Esophagus muscularis mucosa (tissue), 4 donors: ENCODE results near the gene TENT4B. TPM values are rescaled to one million over a fixed set of nuclear protein-coding genes. Genes with fewer than 3 reads are reported as not detected.
"Not testable (repeated sequence)": the region's sequence is repeated elsewhere in the genome, so short reads cannot be mapped to it uniquely, and the experiment has no call there.

ENCODE experiments used
- DNase-seq: peaks from one replicate; pipeline ENCODE4 v3.0.0-alpha.2; 2017; ENCODE audit errors: extremely low spot score
- H3K27ac ChIP-seq, 4 donors: fragments of 200-600 bp; sonication (generic); replicated peaks in 1 of 4; 1 replicate in 3 of 4; 2 replicates in 1 of 4; pipeline ENCODE4 v1.5.1; 2016 to 2019; ENCODE audit warnings: mild to moderate bottlenecking in 1 of 4
- H3K27me3 ChIP-seq, 4 donors: fragments of 200-600 bp; sonication (generic); one replicate each; pipeline versions ENCODE4 v1.5.1 to v1.6.0; 2016 to 2019
- H3K36me3 ChIP-seq, 4 donors: fragments of 200-600 bp; sonication (generic); one replicate each; pipeline ENCODE4 v1.5.1; 2016 to 2019
- H3K4me1 ChIP-seq, 4 donors: fragments of 200-600 bp; sonication (generic); one replicate each; pipeline ENCODE4 v1.5.1; 2016 to 2019
- H3K4me3 ChIP-seq, 4 donors: fragments of 200-600 bp; sonication (generic); 1 replicate in 2 of 4; 2 replicates in 2 of 4; pipeline ENCODE4 v1.5.1; 2016 to 2019; ENCODE audit warnings: mild to moderate bottlenecking in 4 of 4, moderate library complexity in 1 of 4
- H3K9me3 ChIP-seq, 4 donors: fragments of 200-600 bp; sonication (generic); 1 replicate in 3 of 4; 2 replicates in 1 of 4; pipeline ENCODE4 v1.5.1; 2016 to 2019
- CTCF ChIP-seq, 3 experiments: fragments of 200-600 bp in 2 of 3; fragments of 450-650 bp in 1 of 3; sonication (generic) in 2 of 3; IDR thresholded peaks; one replicate each; pipeline ENCODE4 v1.5.1; 2017 to 2019; ENCODE audit warnings: antibody characterized with exemption in 3 of 3, mild to moderate bottlenecking in 2 of 3, moderate library complexity in 1 of 3
- EP300 ChIP-seq: sonication (generic); formaldehyde crosslinking; IDR thresholded peaks from one replicate; pipeline ENCODE4 v1.6.1; 2017; ENCODE audit warnings: antibody characterized with exemption
- POLR2A ChIP-seq: fragments of 450-650 bp; IDR thresholded peaks from one replicate; pipeline ENCODE4 v1.6.1; 2017; ENCODE audit warnings: antibody characterized with exemption, moderate library complexity, mild to moderate bottlenecking, low read depth
- POLR2AphosphoS5 ChIP-seq, 2 donors: sonication (generic); formaldehyde crosslinking; IDR thresholded peaks; one replicate each; pipeline ENCODE4 v1.6.1; 2017; ENCODE audit warnings: antibody characterized with exemption in 2 of 2
- WGBS: methylation state at CpG from one replicate; pipeline ENCODE4 v1.1.5; 2018; 5-methylcytosine and 5-hydroxymethylcytosine counted together
- intact Hi-C: fragments of 100-400 bp; cut with DNase I; formaldehyde crosslinking; loops from one replicate; pipeline ENCODE4 v1.15.1; 2023
- total RNA-seq, 4 donors: library from RNA; depleted of rRNA; stranded (reverse); fragments of >200 nt; gene quantifications; one replicate each; pipeline versions ENCODE4 v1.1.0 to v1.2.1, GENCODE V29; 2016

Gene TENT4B
- total RNA-seq, 4 donors from 2014 or later: 9.9 to 18.3 (median 16.7) TPM

GRCh38 chr16:50169555-50170096 lies 16.5 kb downstream of the TENT4B start:
- no peak for DNase-seq
- H3K27ac ChIP-seq: no peak overlapping the region
- H3K4me1 ChIP-seq: peaks cover 34 to 81% (median 66%) of the 10 kb centered on the region in 4 donors
- WGBS: 79% methylated on average over 2 of the region's 2 CpGs
- TF ChIP-seq POLR2A (no peak), POLR2AphosphoS5 (IDR thresholded peaks at IDR 0.05) (no peak), CTCF (IDR thresholded peaks at IDR 0.05) (no peak), EP300 (no peak)
- H3K36me3 ChIP-seq: no peaks in the 10 kb centered on the region
- H3K27me3 ChIP-seq: no peaks in the 10 kb centered on the region
- H3K9me3 ChIP-seq: no peaks in the 10 kb centered on the region
- intact Hi-C loops: no loop called here
- H3K4me3 ChIP-seq: no peak overlapping the region

- H3K4me1 ChIP-seq: peaks cover 24 to 63% (median 50%) of the 10 kb centered on the region in 4 donors
- intact Hi-C loops, DNase-seq, H3K4me3 ChIP-seq, H3K9me3 ChIP-seq, H3K36me3 ChIP-seq, H3K27ac ChIP-seq, H3K27me3 ChIP-seq: not testable (repeated sequence)
- WGBS: 92% methylated on average over 4 of the region's 4 CpGs
Measured at GRCh38 chr16:50171773-50172172, 18.7 kb downstream of the TENT4B start.

- Histone ChIP-seq H3K4me1 (peaks cover 19 to 57% (median 45%) of the 10 kb centered on the region in 4 donors), H3K27ac (no peak overlapping the region)
- intact Hi-C loops: no loop called here
Measured at GRCh38 chr16:50172195-50172922, 19.3 kb downstream of the TENT4B start.

GRCh38 chr16:50173316-50173715 lies 20.2 kb downstream of the TENT4B start:
- TF ChIP-seq CTCF (IDR thresholded peaks at IDR 0.05) (no peak), EP300 (no peak), POLR2A (no peak)
- H3K9me3 ChIP-seq: peaks cover 0 to 5% (median 0%) of the 10 kb centered on the region in 4 donors
- peaks cover 11 to 50% (median 35%) of the 10 kb centered on the region in 4 donors for H3K4me1 ChIP-seq
- intact Hi-C loops: no loop called here
- H3K4me3 ChIP-seq: no peak overlapping the region
- no peaks in the 10 kb centered on the region for H3K27me3 ChIP-seq
- WGBS: 70% methylated on average over 5 of the region's 5 CpGs
- H3K27ac ChIP-seq: no peak overlapping the region
- no peaks in the 10 kb centered on the region for H3K36me3 ChIP-seq
- no peak for DNase-seq

More at GRCh38 chr16:50172195-50172922, 19.3 kb downstream of the TENT4B start:
- no peaks in the 10 kb centered on the region for H3K36me3 ChIP-seq
- peaks cover 0 to 4% (median 0%) of the 10 kb centered on the region in 4 donors for H3K9me3 ChIP-seq
- no peaks in the 10 kb centered on the region for H3K27me3 ChIP-seq
- no peak for DNase-seq
- 67% methylated on average over 4 of the region's 4 CpGs for WGBS
- H3K4me3 ChIP-seq: no peak overlapping the region
- no peak for TF ChIP-seq POLR2A
- TF ChIP-seq POLR2AphosphoS5 (IDR thresholded peaks at IDR 0.05): no peak
- no peak for TF ChIP-seq CTCF (IDR thresholded peaks at IDR 0.05)
- no peak for TF ChIP-seq EP300

GRCh38 chr16:50178491-50178941 lies 25.4 kb downstream of the TENT4B start:
- H3K4me1 ChIP-seq: peaks cover 3 to 36% (median 31%) of the 10 kb centered on the region in 4 donors
- intact Hi-C loops: no loop called here
- no peak overlapping the region for H3K27ac ChIP-seq
- WGBS: 54% methylated on average over 1 of the region's 1 CpG
- TF ChIP-seq POLR2AphosphoS5 (IDR thresholded peaks at IDR 0.05) (no peak), EP300 (no peak), CTCF (IDR thresholded peaks at IDR 0.05) (no peak), POLR2A (no peak)
- H3K4me3 ChIP-seq: no peak overlapping the region
- peaks cover 0 to 5% (median 0%) of the 10 kb centered on the region in 4 donors for H3K9me3 ChIP-seq
- no peaks in the 10 kb centered on the region for H3K27me3 ChIP-seq
- no peaks in the 10 kb centered on the region for H3K36me3 ChIP-seq
- no peak for DNase-seq
